Natural killer cell treated with Interleukin-12 subunit alpha and Interleukin-12 subunit beta and Interleukin-15 and Interleukin-18, amount 100 ng/mL, for 72 hours (primary cell): ENCODE results near the gene BACH2. TPM values are rescaled to one million over a fixed set of nuclear protein-coding genes. Genes with fewer than 3 reads are reported as not detected.
"Not testable (repeated sequence)": the region's sequence is repeated elsewhere in the genome, so short reads cannot be mapped to it uniquely, and the experiment has no call there.

Experiments used
- ATAC-seq, 2 donors: fragments of 150-1000 bp; cut with Tn5 transposase in 1 of 2; sonication (Bioruptor Pico), chemical (Tn5 transposase) in 1 of 2; 2 replicates each; pipeline ENCODE4 v1.10.0; 2021
- DNase-seq: peaks from one replicate; pipeline ENCODE4 v3.0.0; 2022; ENCODE audit warnings: low spot score
- H3K27ac Mint-ChIP-seq, 2 donors: 1 replicate in 1 of 2; 2 replicates in 1 of 2; pipeline ENCODE4 v1.8.0; 2022; ENCODE audit warnings: mixed read lengths in 2 of 2, mild to moderate bottlenecking in 1 of 2, moderate library complexity in 1 of 2
- H3K27me3 Mint-ChIP-seq, 2 donors: 1 replicate in 1 of 2; 2 replicates in 1 of 2; pipeline ENCODE4 v1.8.0; 2022; ENCODE audit warnings: mixed read lengths in 2 of 2
- H3K36me3 Mint-ChIP-seq: one replicate; pipeline ENCODE4 v1.8.0; 2022; ENCODE audit warnings: mixed read lengths
- H3K4me1 Mint-ChIP-seq, 2 donors: 1 replicate in 1 of 2; 2 replicates in 1 of 2; pipeline ENCODE4 v1.8.0; 2022; ENCODE audit warnings: low read depth in 2 of 2, mixed read lengths in 2 of 2, mild to moderate bottlenecking in 1 of 2
- H3K4me3 Mint-ChIP-seq: one replicate; pipeline ENCODE4 v1.8.0; 2022; ENCODE audit warnings: mixed read lengths
- H3K9me3 Mint-ChIP-seq: 2 replicates; pipeline ENCODE4 v1.8.0; 2022; ENCODE audit warnings: mixed read lengths
- total RNA-seq, 2 donors: library from RNA; stranded (reverse); gene quantifications; one replicate each; pipeline ENCODE4 v1.2.3, GENCODE V29; 2022

The BACH2 gene
- total RNA-seq, 2 donors from 2014 or later = 3.1 to 5.8 TPM

- Mint-ChIP-seq H3K27ac (no peak overlapping the region), H3K4me3 (no peak overlapping the region), H3K27me3 (no peaks in the 10 kb centered on the region), H3K9me3 (no peaks in the 10 kb centered on the region), H3K36me3 (no peaks in the 10 kb centered on the region), H3K4me1 (peaks cover 0 to 6% of the 10 kb centered on the region in 2 donors)
- ATAC-seq (no peak), DNase-seq (no peak)
Observed at GRCh38 chr6:90123831-90124230, 172.8 kb downstream of the BACH2 start.

GRCh38 chr6:90121982-90122381 lies 174.7 kb downstream of the BACH2 start:
- ATAC-seq = peak in 1 of 2 donors; percentile 61

GRCh38 chr6:90120327-90120726 lies 176.3 kb downstream of the BACH2 start:
- Mint-ChIP-seq H3K36me3 (peaks cover 9% of the 10 kb centered on the region), H3K27me3 (peaks cover 0 to 14% of the 10 kb centered on the region in 2 donors), H3K4me3 (no peak overlapping the region), H3K27ac (no peak overlapping the region), H3K9me3 (peaks cover 7% of the 10 kb centered on the region), H3K4me1 (peaks cover 0 to 4% of the 10 kb centered on the region in 2 donors)
- DNase-seq = no peak
- ATAC-seq = no peak

More at GRCh38 chr6:90121982-90122381, 174.7 kb downstream of the BACH2 start:
- peaks cover 0 to 7% of the 10 kb centered on the region in 2 donors for H3K27me3 Mint-ChIP-seq
- DNase-seq = no peak
- H3K9me3 Mint-ChIP-seq = no peaks in the 10 kb centered on the region
- H3K27ac Mint-ChIP-seq = peak overlapping the region in 1 of 2 donors; percentile 17
- no peaks in the 10 kb centered on the region for H3K36me3 Mint-ChIP-seq
- H3K4me3 Mint-ChIP-seq = no peak overlapping the region
- H3K4me1 Mint-ChIP-seq = peaks cover 0 to 6% of the 10 kb centered on the region in 2 donors

- peaks cover 14% of the 10 kb centered on the region for H3K36me3 Mint-ChIP-seq
- peaks cover 0 to 4% of the 10 kb centered on the region in 2 donors for H3K4me1 Mint-ChIP-seq
- no peak overlapping the region for H3K4me3 Mint-ChIP-seq
- H3K9me3 Mint-ChIP-seq = peaks cover 7% of the 10 kb centered on the region
- peaks cover 0 to 20% of the 10 kb centered on the region in 2 donors for H3K27me3 Mint-ChIP-seq
- no peak for ATAC-seq
- H3K27ac Mint-ChIP-seq = no peak overlapping the region
- no peak for DNase-seq
Observed at GRCh38 chr6:90119618-90120017, 177.0 kb downstream of the BACH2 start.

GRCh38 chr6:90118581-90118980 lies 178.1 kb downstream of the BACH2 start:
- no peak overlapping the region for H3K4me3 Mint-ChIP-seq
- H3K27ac Mint-ChIP-seq = no peak overlapping the region
- peaks cover 0 to 23% of the 10 kb centered on the region in 2 donors for H3K27me3 Mint-ChIP-seq
- peaks cover 24% of the 10 kb centered on the region for H3K36me3 Mint-ChIP-seq
- H3K9me3 Mint-ChIP-seq = peaks cover 7% of the 10 kb centered on the region
- H3K4me1 Mint-ChIP-seq = peaks cover 0 to 4% of the 10 kb centered on the region in 2 donors
- no peak for DNase-seq
- no peak for ATAC-seq

GRCh38 chr6:90118069-90118468 lies 178.6 kb downstream of the BACH2 start:
- ATAC-seq = no peak
- H3K36me3 Mint-ChIP-seq = peaks cover 29% of the 10 kb centered on the region

GRCh38 chr6:90116126-90116525 lies 180.5 kb downstream of the BACH2 start:
- not testable (repeated sequence) for H3K4me1 Mint-ChIP-seq, H3K4me3 Mint-ChIP-seq, H3K27ac Mint-ChIP-seq, DNase-seq, ATAC-seq
- Mint-ChIP-seq H3K9me3 (peaks cover 16% of the 10 kb centered on the region), H3K36me3 (peaks cover 39% of the 10 kb centered on the region), H3K27me3 (peaks cover 0 to 28% of the 10 kb centered on the region in 2 donors)

More at GRCh38 chr6:90118069-90118468, 178.6 kb downstream of the BACH2 start:
- peaks cover 0 to 4% of the 10 kb centered on the region in 2 donors for H3K4me1 Mint-ChIP-seq
- peaks cover 10% of the 10 kb centered on the region for H3K9me3 Mint-ChIP-seq
- H3K27me3 Mint-ChIP-seq = peaks cover 0 to 23% of the 10 kb centered on the region in 2 donors
- no peak for DNase-seq
- no peak overlapping the region for H3K27ac Mint-ChIP-seq
- H3K4me3 Mint-ChIP-seq = no peak overlapping the region

GRCh38 chr6:90113389-90113788 lies 183.3 kb downstream of the BACH2 start:
- H3K4me3 Mint-ChIP-seq = no peak overlapping the region
- H3K9me3 Mint-ChIP-seq = peaks cover 22% of the 10 kb centered on the region
- H3K36me3 Mint-ChIP-seq = peaks cover 39% of the 10 kb centered on the region
- no peak overlapping the region for H3K27ac Mint-ChIP-seq
- no peak for DNase-seq
- H3K4me1 Mint-ChIP-seq = peaks cover 25 to 28% of the 10 kb centered on the region in 2 donors
- ATAC-seq = no peak
- H3K27me3 Mint-ChIP-seq = peaks cover 8 to 39% of the 10 kb centered on the region in 2 donors

GRCh38 chr6:90111387-90111786 lies 185.3 kb downstream of the BACH2 start:
- ATAC-seq (peak in 1 of 2 donors; percentile 43), DNase-seq (no peak)
- Mint-ChIP-seq H3K4me1 (peaks cover 28 to 30% of the 10 kb centered on the region in 2 donors), H3K9me3 (peaks cover 22% of the 10 kb centered on the region), H3K4me3 (peak overlapping the region; percentile 14), H3K27ac (peak overlapping the region; percentile 4 to 18), H3K27me3 (peaks cover 8 to 31% of the 10 kb centered on the region in 2 donors), H3K36me3 (peaks cover 39% of the 10 kb centered on the region)

GRCh38 chr6:90110971-90111370 lies 185.7 kb downstream of the BACH2 start:
- ATAC-seq (peak; percentile 81 to 86), DNase-seq (peak; percentile 76)
- H3K27ac Mint-ChIP-seq = peak overlapping the region; percentile 4 to 18
- peaks cover 28 to 30% of the 10 kb centered on the region in 2 donors for H3K4me1 Mint-ChIP-seq
- H3K9me3 Mint-ChIP-seq = peaks cover 19% of the 10 kb centered on the region
- H3K36me3 Mint-ChIP-seq = peaks cover 36% of the 10 kb centered on the region
- peaks cover 8 to 31% of the 10 kb centered on the region in 2 donors for H3K27me3 Mint-ChIP-seq
- H3K4me3 Mint-ChIP-seq = peak overlapping the region; percentile 14

GRCh38 chr6:90109141-90109540 lies 187.5 kb downstream of the BACH2 start:
- ATAC-seq = peak in 1 of 2 donors; percentile 49
- Mint-ChIP-seq H3K9me3 (peaks cover 15% of the 10 kb centered on the region), H3K4me1 (peaks cover 30 to 35% of the 10 kb centered on the region in 2 donors), H3K4me3 (peak overlapping the region; percentile 57), H3K27ac (peak overlapping the region; percentile 12 to 22), H3K27me3 (peaks cover 8 to 18% of the 10 kb centered on the region in 2 donors), H3K36me3 (peaks cover 20% of the 10 kb centered on the region)
- DNase-seq = no peak

GRCh38 chr6:90107771-90108282 lies 188.8 kb downstream of the BACH2 start:
- ATAC-seq (peak in 1 of 2 donors; percentile 63), DNase-seq (no peak)
- H3K4me3 Mint-ChIP-seq = no peak overlapping the region
- peaks cover 7% of the 10 kb centered on the region for H3K36me3 Mint-ChIP-seq
- H3K9me3 Mint-ChIP-seq = peaks cover 11% of the 10 kb centered on the region
- H3K27me3 Mint-ChIP-seq = peaks cover 11 to 23% of the 10 kb centered on the region in 2 donors
- peaks cover 33 to 48% of the 10 kb centered on the region in 2 donors for H3K4me1 Mint-ChIP-seq
- no peak overlapping the region for H3K27ac Mint-ChIP-seq

- DNase-seq (no peak), ATAC-seq (no peak)
- peaks cover 11 to 19% of the 10 kb centered on the region in 2 donors for H3K27me3 Mint-ChIP-seq
- H3K9me3 Mint-ChIP-seq = peaks cover 6% of the 10 kb centered on the region
- H3K36me3 Mint-ChIP-seq = peaks cover 3% of the 10 kb centered on the region
- H3K4me3 Mint-ChIP-seq = no peak overlapping the region
- H3K4me1 Mint-ChIP-seq = peaks cover 33 to 49% of the 10 kb centered on the region in 2 donors
- H3K27ac Mint-ChIP-seq = no peak overlapping the region
Observed at GRCh38 chr6:90107371-90107770, 189.3 kb downstream of the BACH2 start.

GRCh38 chr6:90106449-90106848 lies 190.2 kb downstream of the BACH2 start:
- H3K27ac Mint-ChIP-seq = no peak overlapping the region
- no peak for DNase-seq
- H3K4me3 Mint-ChIP-seq = no peak overlapping the region
- H3K27me3 Mint-ChIP-seq = peaks cover 11 to 18% of the 10 kb centered on the region in 2 donors
- no peak for ATAC-seq
- peaks cover 6% of the 10 kb centered on the region for H3K9me3 Mint-ChIP-seq
- H3K36me3 Mint-ChIP-seq = no peaks in the 10 kb centered on the region
- peaks cover 30 to 46% of the 10 kb centered on the region in 2 donors for H3K4me1 Mint-ChIP-seq
